HG02759 (cell line): Measurements from ENCODE around the gene NEU2.
"Not testable (repeated sequence)": the region's sequence is repeated elsewhere in the genome, so short reads cannot be mapped to it uniquely, and the experiment has no call there.

Experiments
- ATAC-seq: cut with Tn5 transposase; IDR thresholded peaks from one replicate; pipeline ENCODE4 v1.9.1; 2021; ENCODE audit warnings: mild to moderate bottlenecking, moderate library complexity; ENCODE audit not compliant: unreplicated experiment

NEU2 gene

GRCh38 chr2:233009661-233010060 lies 22.8 kb upstream of the NEU2 start:
- no peak for ATAC-seq

- ATAC-seq, result no peak
Observed at GRCh38 chr2:233010569-233011267, 21.8 kb upstream of the NEU2 start.

- no peak for ATAC-seq
Observed at GRCh38 chr2:233011268-233011650, 21.2 kb upstream of the NEU2 start.

- no peak for ATAC-seq
Observed at GRCh38 chr2:233011702-233012131, 20.8 kb upstream of the NEU2 start.

GRCh38 chr2:233012301-233012971 lies 20.0 kb upstream of the NEU2 start:
- no peak for ATAC-seq

GRCh38 chr2:233013027-233013461 lies 19.4 kb upstream of the NEU2 start, which contains the start of gene NGEF:
Gene NGEF (minus strand): TSS chr2:233013256. CDS start chr2:232974890, 38,366 bp downstream.
- ATAC-seq, result no peak

GRCh38 chr2:233013650-233014049 lies 18.8 kb upstream of the NEU2 start:
- no peak for ATAC-seq

GRCh38 chr2:233015019-233015645 lies 17.3 kb upstream of the NEU2 start:
- ATAC-seq, result no peak

GRCh38 chr2:233017947-233018346 lies 14.5 kb upstream of the NEU2 start:
- ATAC-seq, result no peak

GRCh38 chr2:233019610-233020009 lies 12.9 kb upstream of the NEU2 start:
- not testable (repeated sequence) for ATAC-seq

- ATAC-seq, result no peak
Observed at GRCh38 chr2:233020454-233020853, 12.0 kb upstream of the NEU2 start.

- ATAC-seq, result no peak
Observed at GRCh38 chr2:233021771-233022170, 10.7 kb upstream of the NEU2 start.

GRCh38 chr2:233022561-233022960 lies 9.9 kb upstream of the NEU2 start:
- no peak for ATAC-seq

GRCh38 chr2:233023007-233023760 lies 9.3 kb upstream of the NEU2 start:
- ATAC-seq, result no peak

- no peak for ATAC-seq
Observed at GRCh38 chr2:233023761-233024410, 8.6 kb upstream of the NEU2 start.

- ATAC-seq, result no peak
Observed at GRCh38 chr2:233025706-233026105, 6.8 kb upstream of the NEU2 start.

GRCh38 chr2:233026198-233026813 lies 6.2 kb upstream of the NEU2 start:
- no peak for ATAC-seq

GRCh38 chr2:233029321-233029720 lies 3.2 kb upstream of the NEU2 start:
- no peak for ATAC-seq

GRCh38 chr2:233031556-233032500 lies 644 bp upstream of the NEU2 start:
- no peak for ATAC-seq
